ENCODE data around the gene AMBP. TPM values are rescaled to one million over a fixed set of nuclear protein-coding genes. Genes with fewer than 3 reads are reported as not detected.

Gene AMBP
- 110 and 230 TPM in 2 replicates for total RNA-seq (ENCODE audit: low replicate concordance)
- long read RNA-seq, transcript AMBP-201 (10 exons, 1,434 nt), result major isoform, 1,201 of 1,284 reads
- long read RNA-seq, partial matches to known transcripts, result 10 of 1,284 reads
- long read RNA-seq, other reads (novel, unspliced or antisense), result 73 of 1,284 reads

GRCh38 chr9:114078021-114078780, at the start of gene AMBP:
TSS of gene AMBP (minus strand) at chr9:114078300. CDS start at chr9:114078209, 91 bp downstream.
- Mint-ChIP-seq H3K9me3 (no peaks in the 10 kb centered on the region), H3K27ac (peak within 1 kb of the TSS; percentile 50), H3K4me3 (peak within 1 kb of the TSS; percentile 52), H3K4me1 (ENCODE audit: unreplicated experiment) (peaks cover 15% of the 10 kb centered on the region), H3K36me3 (no peaks in the 10 kb centered on the region), H3K27me3 (peaks cover 30% of the 10 kb centered on the region)
- DNase-seq (ENCODE audit: extremely low spot score, unreplicated experiment), result no peak
- no peak for TF ChIP-seq CTCF (conservative IDR thresholded peaks at IDR 0.05)

GRCh38 chr9:114126247-114127060, 48.4 kb upstream of the AMBP start:
- Mint-ChIP-seq H3K4me1 (ENCODE audit: unreplicated experiment) (peaks cover 19% of the 10 kb centered on the region), H3K9me3 (no peaks in the 10 kb centered on the region), H3K4me3 (no peak overlapping the region), H3K36me3 (no peaks in the 10 kb centered on the region), H3K27ac (no peak overlapping the region), H3K27me3 (peaks cover 10% of the 10 kb centered on the region)
- DNase-seq (ENCODE audit: extremely low spot score, unreplicated experiment), result no peak
- no peak for TF ChIP-seq CTCF (conservative IDR thresholded peaks at IDR 0.05)

- peaks cover 22% of the 10 kb centered on the region for H3K4me1 Mint-ChIP-seq (ENCODE audit: unreplicated experiment)
- H3K36me3 Mint-ChIP-seq, result no peaks in the 10 kb centered on the region
- H3K4me3 Mint-ChIP-seq, result no peak overlapping the region
- no peak for TF ChIP-seq CTCF (conservative IDR thresholded peaks at IDR 0.05)
- H3K9me3 Mint-ChIP-seq, result no peaks in the 10 kb centered on the region
- H3K27me3 Mint-ChIP-seq, result peaks cover 7% of the 10 kb centered on the region
- DNase-seq (ENCODE audit: extremely low spot score, unreplicated experiment), result no peak
- H3K27ac Mint-ChIP-seq, result no peak overlapping the region
These were observed 47.4 kb upstream of the AMBP start for GRCh38 chr9:114125476-114126013.

- no peak for TF ChIP-seq CTCF (conservative IDR thresholded peaks at IDR 0.05)
- DNase-seq (ENCODE audit: extremely low spot score, unreplicated experiment), result no peak
- Mint-ChIP-seq H3K4me3 (peak overlapping the region; percentile 32), H3K36me3 (no peaks in the 10 kb centered on the region), H3K9me3 (no peaks in the 10 kb centered on the region), H3K4me1 (ENCODE audit: unreplicated experiment) (peaks cover 28% of the 10 kb centered on the region), H3K27ac (no peak overlapping the region), H3K27me3 (peaks cover 4% of the 10 kb centered on the region)
These were observed 46.8 kb upstream of the AMBP start for GRCh38 chr9:114124666-114125475.

GRCh38 chr9:114124138-114124537, 46.0 kb upstream of the AMBP start:
- DNase-seq (ENCODE audit: extremely low spot score, unreplicated experiment), result no peak
- H3K27ac Mint-ChIP-seq, result peak overlapping the region; percentile 7
- H3K4me3 Mint-ChIP-seq, result peak overlapping the region; percentile 32
- H3K27me3 Mint-ChIP-seq, result peaks cover 4% of the 10 kb centered on the region
- H3K4me1 Mint-ChIP-seq (ENCODE audit: unreplicated experiment), result peaks cover 28% of the 10 kb centered on the region
- TF ChIP-seq CTCF (conservative IDR thresholded peaks at IDR 0.05), result no peak
- no peaks in the 10 kb centered on the region for H3K36me3 Mint-ChIP-seq
- H3K9me3 Mint-ChIP-seq, result no peaks in the 10 kb centered on the region
